Neuronal stem cell (in vitro differentiated cells): ENCODE measurements around the gene SRSF3.

Experiments used
- DNase-seq: peaks from one replicate; pipeline ENCODE4 v3.0.0-alpha.2; 2013; ENCODE audit warnings: low spot score
- H2AFZ ChIP-seq: one replicate; pipeline ENCODE4 v1.6.1; 2013; ENCODE audit warnings: mild to moderate bottlenecking, low read length, inconsistent platforms
- H2AK5ac ChIP-seq: 2 replicates; pipeline ENCODE4 v1.6.1; 2013; ENCODE audit warnings: low read depth, mild to moderate bottlenecking, inconsistent platforms, low read length, moderate library complexity, mixed read lengths
- H2BK120ac ChIP-seq: 2 replicates; pipeline ENCODE4 v1.6.1; 2013; ENCODE audit warnings: low read depth, mild to moderate bottlenecking, inconsistent platforms, low read length, moderate library complexity, mixed read lengths
- H2BK12ac ChIP-seq: one replicate; pipeline ENCODE4 v1.6.1; 2013; ENCODE audit warnings: low read length, inconsistent platforms
- H2BK15ac ChIP-seq: 2 replicates; pipeline ENCODE4 v1.6.1; 2013; ENCODE audit warnings: mild to moderate bottlenecking, low read length, inconsistent platforms, mixed read lengths
- H2BK5ac ChIP-seq: one replicate; pipeline ENCODE4 v1.6.1; 2013; ENCODE audit warnings: inconsistent platforms, mild to moderate bottlenecking, low read length, moderate library complexity
- H3K14ac ChIP-seq: one replicate; pipeline ENCODE4 v1.6.1; 2013; ENCODE audit warnings: low read length, inconsistent platforms
- H3K18ac ChIP-seq: 2 replicates; pipeline ENCODE4 v1.6.1; 2013; ENCODE audit warnings: low read length, inconsistent platforms
- H3K23ac ChIP-seq: 2 replicates; pipeline ENCODE4 v1.6.1; 2013; ENCODE audit warnings: low read depth, mild to moderate bottlenecking, mixed read lengths, low read length, inconsistent platforms; ENCODE audit not compliant: poor library complexity
- H3K27ac ChIP-seq: replicated peaks from 3 replicates; pipeline ENCODE4 v1.5.1; 2013; ENCODE audit warnings: low read length, inconsistent platforms
- H3K27me3 ChIP-seq, 3 experiments: 2 replicates each; pipeline ENCODE4 v1.6.1; 2013; ENCODE audit warnings: low read length in 3 of 3, mild to moderate bottlenecking in 2 of 3, inconsistent platforms in 1 of 3, low read depth in 1 of 3, mixed read lengths in 1 of 3, moderate library complexity in 1 of 3; ENCODE audit not compliant: control insufficient read depth in 3 of 3, insufficient read depth in 3 of 3
- H3K36me3 ChIP-seq, 2 donors: replicated peaks in 1 of 2; 2 replicates each; pipeline ENCODE4 v1.6.1; 2013; ENCODE audit warnings: low read length in 2 of 2; ENCODE audit not compliant: control insufficient read depth in 2 of 2, insufficient read depth in 2 of 2
- H3K4ac ChIP-seq: 2 replicates; pipeline ENCODE4 v1.6.1; 2013; ENCODE audit warnings: inconsistent platforms, mild to moderate bottlenecking, low read length, moderate library complexity
- H3K4me1 ChIP-seq, 2 donors: 1 replicate in 1 of 2; 2 replicates in 1 of 2; pipeline ENCODE4 v1.6.1; 2013; ENCODE audit warnings: low read length in 2 of 2, low read depth in 1 of 2; ENCODE audit not compliant: control insufficient read depth in 2 of 2, insufficient read depth in 1 of 2
- H3K4me2 ChIP-seq: one replicate; pipeline ENCODE4 v1.6.1; 2013; ENCODE audit warnings: mild to moderate bottlenecking, low read length, inconsistent platforms; ENCODE audit not compliant: insufficient read depth, poor library complexity, severe bottlenecking
- H3K4me3 ChIP-seq, 2 donors: 2 replicates each; pipeline ENCODE4 v1.5.1; 2013; ENCODE audit warnings: low read length in 2 of 2, mild to moderate bottlenecking in 2 of 2, inconsistent platforms in 1 of 2, moderate library complexity in 1 of 2
- H3K79me1 ChIP-seq: one replicate; pipeline ENCODE4 v1.6.1; 2013; ENCODE audit warnings: low read depth, mild to moderate bottlenecking, inconsistent platforms, low read length, moderate library complexity
- H3K9ac ChIP-seq: one replicate; pipeline ENCODE4 v1.6.1; 2013; ENCODE audit warnings: mild to moderate bottlenecking, low read depth, low read length, inconsistent platforms; ENCODE audit not compliant: poor library complexity
- H3K9me3 ChIP-seq, 2 donors: replicated peaks in 1 of 2; 2 replicates each; pipeline versions ENCODE3 to v1.6.1; 2013; ENCODE audit warnings: low read length in 2 of 2, mild to moderate bottlenecking in 2 of 2, inconsistent platforms in 1 of 2, low read depth in 1 of 2, mixed read lengths in 1 of 2, moderate library complexity in 1 of 2; ENCODE audit not compliant: control insufficient read depth in 2 of 2, insufficient read depth in 1 of 2
- H4K8ac ChIP-seq: one replicate; pipeline ENCODE4 v1.6.1; 2013; ENCODE audit warnings: low read depth, mild to moderate bottlenecking, inconsistent platforms, low read length, moderate library complexity
- H4K91ac ChIP-seq: one replicate; pipeline ENCODE4 v1.6.1; 2013; ENCODE audit warnings: low read length, low read depth, mild to moderate bottlenecking, inconsistent platforms; ENCODE audit not compliant: poor library complexity
- WGBS, 2 donors: extraction: QIAGEN DNeasy Blood & Tissue Kit; methylation state at CpG; one replicate each; pipeline ENCODE4 v1.1.7; 2013; ENCODE audit warnings: missing lambda C conversion rate in 2 of 2, mixed read lengths in 1 of 2; ENCODE audit not compliant: insufficient read length in 2 of 2, insufficient replicate concordance in 1 of 2; ENCODE audit errors: extremely low coverage in 2 of 2; 5-methylcytosine and 5-hydroxymethylcytosine counted together

The SRSF3 gene

GRCh38 chr6:36555750-36556252, 38.4 kb upstream of the SRSF3 start:
- H3K9me3 ChIP-seq, result no peaks in the 10 kb centered on the region
- no peaks in the 10 kb centered on the region for H3K36me3 ChIP-seq
- no peak overlapping the region for H2BK120ac ChIP-seq
- no peak overlapping the region for H2BK12ac ChIP-seq
- H3K4ac ChIP-seq, result no peak overlapping the region
- H3K4me3 ChIP-seq, result no peak overlapping the region
- no peak overlapping the region for H4K91ac ChIP-seq
- no peak overlapping the region for H3K27ac ChIP-seq
- H2BK5ac ChIP-seq, result no peak overlapping the region
- no peak for DNase-seq
- no peak overlapping the region for H3K4me2 ChIP-seq
- no peak overlapping the region for H4K8ac ChIP-seq
- H3K9ac ChIP-seq, result no peak overlapping the region
- no peak overlapping the region for H2AK5ac ChIP-seq
- WGBS, 2 donors, result no CpG with 5 or more reads among the region's 1 CpG
- no peak overlapping the region for H2AFZ ChIP-seq
- no peaks in the 10 kb centered on the region for H3K4me1 ChIP-seq
- H3K27me3 ChIP-seq, result no peaks in the 10 kb centered on the region
- H3K23ac ChIP-seq, result no peak overlapping the region
- no peak overlapping the region for H3K14ac ChIP-seq
- no peak overlapping the region for H2BK15ac ChIP-seq
- H3K79me1 ChIP-seq, result no peaks in the 10 kb centered on the region
- no peak overlapping the region for H3K18ac ChIP-seq

- WGBS, 2 donors, result no CpG with 5 or more reads among the region's 5 CpGs
- Histone ChIP-seq H3K9me3 (no peaks in the 10 kb centered on the region), H2BK5ac (no peak overlapping the region), H3K4me3 (no peak overlapping the region), H3K4ac (no peak overlapping the region), H3K4me2 (no peak overlapping the region), H4K8ac (no peak overlapping the region), H3K36me3 (no peaks in the 10 kb centered on the region), H2BK120ac (no peak overlapping the region), H2AK5ac (no peak overlapping the region), H3K9ac (no peak overlapping the region), H2BK15ac (no peak overlapping the region), H3K23ac (no peak overlapping the region), H4K91ac (no peak overlapping the region), H3K18ac (no peak overlapping the region), H3K79me1 (no peaks in the 10 kb centered on the region), H3K27ac (no peak overlapping the region), H2AFZ (no peak overlapping the region), H3K4me1 (no peaks in the 10 kb centered on the region), H2BK12ac (no peak overlapping the region), H3K27me3 (no peaks in the 10 kb centered on the region), H3K14ac (no peak overlapping the region)
- DNase-seq, result no peak
Measured at GRCh38 chr6:36556281-36556680, 37.9 kb upstream of the SRSF3 start.

- Histone ChIP-seq H3K14ac (no peak overlapping the region), H3K27me3 (peaks cover 0 to 8% (median 2%) of the 10 kb centered on the region in 3 experiments), H3K27ac (no peak overlapping the region), H3K79me1 (no peaks in the 10 kb centered on the region), H4K8ac (no peak overlapping the region), H2BK12ac (no peak overlapping the region), H2AK5ac (no peak overlapping the region), H4K91ac (no peak overlapping the region), H3K4me3 (no peak overlapping the region), H2BK5ac (no peak overlapping the region), H3K9ac (no peak overlapping the region), H3K36me3 (no peaks in the 10 kb centered on the region), H3K23ac (no peak overlapping the region), H2BK120ac (no peak overlapping the region), H3K4me2 (no peak overlapping the region), H3K18ac (no peak overlapping the region), H3K4ac (no peak overlapping the region), H2BK15ac (no peak overlapping the region), H2AFZ (no peak overlapping the region), H3K9me3 (no peaks in the 10 kb centered on the region), H3K4me1 (no peaks in the 10 kb centered on the region)
- DNase-seq, result no peak
- no CpG with 5 or more reads among the region's 7 CpGs for WGBS, 2 donors
Measured at GRCh38 chr6:36559011-36559793, 35.0 kb upstream of the SRSF3 start.

GRCh38 chr6:36560822-36561221, 33.3 kb upstream of the SRSF3 start:
- Histone ChIP-seq H3K4me1 (no peaks in the 10 kb centered on the region), H3K36me3 (no peaks in the 10 kb centered on the region), H2AK5ac (no peak overlapping the region), H3K79me1 (no peaks in the 10 kb centered on the region), H2AFZ (no peak overlapping the region), H4K8ac (no peak overlapping the region), H3K18ac (no peak overlapping the region), H2BK12ac (no peak overlapping the region), H2BK5ac (no peak overlapping the region), H3K14ac (no peak overlapping the region), H2BK120ac (no peak overlapping the region), H3K4me2 (no peak overlapping the region), H3K4ac (no peak overlapping the region), H3K4me3 (no peak overlapping the region), H2BK15ac (no peak overlapping the region), H3K9me3 (no peaks in the 10 kb centered on the region), H3K27ac (no peak overlapping the region), H4K91ac (no peak overlapping the region), H3K23ac (no peak overlapping the region), H3K27me3 (peaks cover 0 to 8% (median 2%) of the 10 kb centered on the region in 3 experiments), H3K9ac (no peak overlapping the region)
- WGBS, 2 donors, result no CpG with 5 or more reads among the region's 4 CpGs
- DNase-seq, result no peak
